ENCODE data around the gene RPS19. TPM values are rescaled to one million over a fixed set of nuclear protein-coding genes. Genes with fewer than 3 reads are reported as not detected.
"Not testable (repeated sequence)": the region's sequence is repeated elsewhere in the genome, so short reads cannot be mapped to it uniquely, and the experiment has no call there.

Gene RPS19
- total RNA-seq, 1 experiment from 2014 or later = 2,593 TPM

DNA sequence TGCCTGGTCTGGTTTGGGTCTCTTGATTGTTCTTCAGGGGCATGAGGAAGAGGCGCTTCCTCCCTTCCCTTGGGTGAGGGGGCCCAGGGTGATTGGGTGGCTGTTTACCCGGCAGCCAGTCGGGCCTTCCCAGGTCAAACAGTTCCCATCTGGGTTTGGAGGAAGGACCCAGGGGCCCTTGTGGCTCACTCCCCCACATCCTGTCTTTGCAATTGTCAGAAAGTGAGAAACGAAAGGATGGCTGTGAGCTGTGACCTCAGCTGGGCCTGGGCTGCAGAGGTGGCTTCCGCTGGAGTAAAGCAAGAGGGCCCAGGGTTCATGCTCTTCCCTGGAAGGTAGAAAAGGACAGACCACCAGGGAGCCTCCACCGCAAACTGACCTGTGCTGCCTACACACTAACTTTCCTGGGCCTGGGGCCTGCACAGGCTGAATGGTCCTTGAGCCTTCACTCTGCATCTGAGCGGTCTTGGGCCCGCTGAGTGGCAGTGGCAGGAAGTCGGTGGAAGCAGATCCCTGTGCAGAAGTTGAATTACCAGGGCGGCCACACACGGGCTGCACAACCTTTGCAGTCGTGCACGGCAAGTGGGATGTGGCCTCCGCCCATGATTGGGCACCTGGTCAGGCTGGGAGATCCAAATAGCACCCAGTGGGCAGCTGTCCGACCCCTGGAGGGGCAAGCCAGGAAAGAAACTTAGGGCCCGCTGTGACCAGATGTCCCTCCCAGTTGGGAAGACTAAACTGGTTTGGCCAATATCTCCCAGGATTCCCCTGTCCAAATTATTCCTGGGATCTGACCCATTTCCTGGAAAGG, 11.7 kb downstream of the RPS19 start:
- Histone ChIP-seq H4K20me1 (ENCODE audit: insufficient read depth) (peaks cover 62% of the 10 kb centered on the region), H2AFZ (no peak overlapping the region), H3K4me1 (replicated peaks; ENCODE audit: insufficient read depth) (peaks cover 18% of the 10 kb centered on the region), H3K79me2 (ENCODE audit: low read depth) (peaks cover 18% of the 10 kb centered on the region), H3K36me3 (ENCODE audit: low read depth) (peaks cover 35% of the 10 kb centered on the region), H3K27ac (no peak overlapping the region), H3K9me3 (ENCODE audit: insufficient read depth, low read depth) (no peaks in the 10 kb centered on the region), H3K4me2 (no peak overlapping the region), H3F3A (ENCODE audit: insufficient read depth, low read depth) (peaks cover 68% of the 10 kb centered on the region), H3K27me3 (ENCODE audit: insufficient read depth, low read depth) (no peaks in the 10 kb centered on the region), H3K4me3 (no peak overlapping the region), H3K9me2 (ENCODE audit: insufficient read depth) (no peaks in the 10 kb centered on the region)
- BruUV-seq (replicated peaks) = no TSS peak
- TF ChIP-seq EZH2 (IDR thresholded peaks at IDR 0.05; ENCODE audit: low read depth) = no peak
- TF ChIP-seq, protein P1, sequence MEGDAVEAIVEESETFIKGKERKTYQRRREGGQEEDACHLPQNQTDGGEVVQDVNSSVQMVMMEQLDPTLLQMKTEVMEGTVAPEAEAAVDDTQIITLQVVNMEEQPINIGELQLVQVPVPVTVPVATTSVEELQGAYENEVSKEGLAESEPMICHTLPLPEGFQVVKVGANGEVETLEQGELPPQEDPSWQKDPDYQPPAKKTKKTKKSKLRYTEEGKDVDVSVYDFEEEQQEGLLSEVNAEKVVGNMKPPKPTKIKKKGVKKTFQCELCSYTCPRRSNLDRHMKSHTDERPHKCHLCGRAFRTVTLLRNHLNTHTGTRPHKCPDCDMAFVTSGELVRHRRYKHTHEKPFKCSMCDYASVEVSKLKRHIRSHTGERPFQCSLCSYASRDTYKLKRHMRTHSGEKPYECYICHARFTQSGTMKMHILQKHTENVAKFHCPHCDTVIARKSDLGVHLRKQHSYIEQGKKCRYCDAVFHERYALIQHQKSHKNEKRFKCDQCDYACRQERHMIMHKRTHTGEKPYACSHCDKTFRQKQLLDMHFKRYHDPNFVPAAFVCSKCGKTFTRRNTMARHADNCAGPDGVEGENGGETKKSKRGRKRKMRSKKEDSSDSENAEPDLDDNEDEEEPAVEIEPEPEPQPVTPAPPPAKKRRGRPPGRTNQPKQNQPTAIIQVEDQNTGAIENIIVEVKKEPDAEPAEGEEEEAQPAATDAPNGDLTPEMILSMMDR (conservative IDR thresholded peaks at IDR 0.05) = no peak
- peak in 1 of 2 experiments; percentile 41 for DNase-seq
- intact Hi-C loops (cut with micrococcal nuclease; ENCODE audit: unreplicated experiment) = no loop called here
- CTCF ChIA-PET = no interaction called here
- POLR2A ChIA-PET (ENCODE audit: unreplicated experiment) = no interaction called here

DNA sequence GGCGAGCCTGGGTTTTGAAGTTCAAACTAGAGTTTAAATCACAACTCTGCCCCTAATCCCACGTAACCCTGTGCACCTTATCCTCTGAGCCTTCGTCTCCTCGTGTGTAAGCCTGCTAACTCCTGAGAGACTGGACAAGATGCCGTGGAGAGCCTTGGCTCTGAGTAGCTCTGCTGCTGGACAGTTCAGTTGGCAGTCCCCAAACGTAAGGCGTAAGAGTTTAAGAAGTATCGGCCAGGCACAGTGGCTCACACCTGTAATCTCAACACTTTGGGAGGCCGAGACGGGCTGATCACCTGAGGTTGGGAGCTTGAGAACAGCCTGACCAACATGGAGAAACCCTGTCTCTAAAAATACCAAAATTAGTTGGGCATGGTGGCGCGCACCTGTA, 12.3 kb downstream of the RPS19 start:
- CTCF ChIA-PET = no interaction called here
- no peak overlapping the region for H3K27ac ChIP-seq
- POLR2A ChIA-PET (ENCODE audit: unreplicated experiment) = interaction anchor here (0.7 kb wide), 1 partner anchor 215 kb away, joined by 6 read pairs; no protein-coding TSS in a partner anchor
- H3K27me3 ChIP-seq (ENCODE audit: insufficient read depth, low read depth) = no peaks in the 10 kb centered on the region
- H3K9me2 ChIP-seq (ENCODE audit: insufficient read depth) = no peaks in the 10 kb centered on the region
- H3K4me3 ChIP-seq = no peak overlapping the region
- H3K36me3 ChIP-seq (ENCODE audit: low read depth) = peaks cover 33% of the 10 kb centered on the region
- H4K20me1 ChIP-seq (ENCODE audit: insufficient read depth) = peaks cover 56% of the 10 kb centered on the region
- DNase-seq = no peak
- H2AFZ ChIP-seq = no peak overlapping the region
- no peak overlapping the region for H3K4me2 ChIP-seq
- H3K9me3 ChIP-seq (ENCODE audit: insufficient read depth, low read depth) = no peaks in the 10 kb centered on the region
- peaks cover 62% of the 10 kb centered on the region for H3F3A ChIP-seq (ENCODE audit: insufficient read depth, low read depth)
- H3K79me2 ChIP-seq (ENCODE audit: low read depth) = peaks cover 12% of the 10 kb centered on the region
- BruUV-seq (replicated peaks) = TSS peak; percentile 10
- intact Hi-C loops (cut with micrococcal nuclease; ENCODE audit: unreplicated experiment) = no loop called here
- TF ChIP-seq, protein P1 (conservative IDR thresholded peaks at IDR 0.05) = no peak
- TF ChIP-seq EZH2 (IDR thresholded peaks at IDR 0.05; ENCODE audit: low read depth) = no peak
- H3K4me1 ChIP-seq (replicated peaks; ENCODE audit: insufficient read depth) = peaks cover 14% of the 10 kb centered on the region

DNA sequence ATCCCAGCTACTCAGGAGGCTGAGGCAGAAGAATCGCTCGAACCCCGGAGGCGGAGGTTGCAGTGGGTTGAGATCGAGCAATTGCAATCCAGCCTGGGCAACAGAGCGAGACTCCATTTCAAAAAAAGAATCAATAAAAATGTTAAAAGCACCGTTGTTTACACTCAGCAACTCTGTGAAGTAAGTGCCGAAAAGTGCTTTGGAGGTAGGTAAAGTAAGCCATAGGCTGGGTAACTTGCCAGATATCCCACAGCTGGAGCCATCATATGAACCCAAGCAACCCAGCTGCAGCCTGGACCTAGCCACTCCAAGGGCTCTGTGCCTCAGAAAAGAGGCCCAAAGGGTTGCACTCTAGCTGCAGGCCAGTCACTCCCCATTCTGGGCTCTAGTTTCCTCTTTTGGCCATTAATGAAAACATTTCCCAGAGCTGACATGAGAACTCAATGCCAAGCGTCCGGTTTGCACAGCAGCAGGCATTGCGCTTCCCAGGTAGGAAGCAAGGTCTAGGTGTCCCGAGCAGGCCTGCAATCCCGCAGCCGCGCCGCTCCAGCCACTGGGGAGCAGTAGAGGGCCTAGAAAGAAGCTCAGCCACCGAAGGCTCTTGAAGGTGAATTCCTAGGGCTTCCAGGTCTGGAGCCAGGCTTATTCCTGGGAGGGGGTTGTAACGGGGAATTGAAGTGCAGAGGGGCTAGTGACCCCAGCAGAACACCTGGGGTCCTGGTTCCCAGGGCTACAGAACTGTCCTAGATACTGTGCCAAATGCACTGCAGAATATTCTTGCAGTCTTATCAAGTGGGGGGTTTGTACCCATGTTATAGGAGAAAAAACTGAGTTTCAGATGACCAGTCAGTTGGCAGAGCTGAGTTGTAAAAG, 13.0 kb downstream of the RPS19 start:
- Histone ChIP-seq H3K4me3 (no peak overlapping the region), H3K27ac (no peak overlapping the region), H3K9me3 (ENCODE audit: insufficient read depth, low read depth) (no peaks in the 10 kb centered on the region), H3K4me2 (no peak overlapping the region), H2AFZ (no peak overlapping the region), H3K9me2 (ENCODE audit: insufficient read depth) (no peaks in the 10 kb centered on the region), H3K79me2 (ENCODE audit: low read depth) (peaks cover 6% of the 10 kb centered on the region), H3K27me3 (ENCODE audit: insufficient read depth, low read depth) (no peaks in the 10 kb centered on the region), H3K4me1 (replicated peaks; ENCODE audit: insufficient read depth) (peaks cover 8% of the 10 kb centered on the region), H3F3A (ENCODE audit: insufficient read depth, low read depth) (peaks cover 56% of the 10 kb centered on the region), H4K20me1 (ENCODE audit: insufficient read depth) (peaks cover 50% of the 10 kb centered on the region), H3K36me3 (ENCODE audit: low read depth) (peaks cover 27% of the 10 kb centered on the region)
- peak; percentile 79 to 84 for DNase-seq
- no peak for TF ChIP-seq EZH2 (IDR thresholded peaks at IDR 0.05; ENCODE audit: low read depth)
- TF ChIP-seq, protein P1 (conservative IDR thresholded peaks at IDR 0.05) = peak; percentile 82
- no TSS peak for BruUV-seq (replicated peaks)
- POLR2A ChIA-PET (ENCODE audit: unreplicated experiment) = interaction anchor here (0.5 to 1.0 kb wide), 5 partner anchors 14 to 214 kb away, joined by 3 to 6 read pairs (median 3); no protein-coding TSS in a partner anchor
- CTCF ChIA-PET = interaction anchor here (0.8 to 1.0 kb wide), 3 partner anchors 14 to 85 kb away, joined by 3 read pairs; no protein-coding TSS in a partner anchor
- intact Hi-C loops (cut with micrococcal nuclease; ENCODE audit: unreplicated experiment) = loop anchor here (1.0 kb wide), 2 partner anchors 78 to 85 kb away; no protein-coding TSS in a partner anchor

DNA sequence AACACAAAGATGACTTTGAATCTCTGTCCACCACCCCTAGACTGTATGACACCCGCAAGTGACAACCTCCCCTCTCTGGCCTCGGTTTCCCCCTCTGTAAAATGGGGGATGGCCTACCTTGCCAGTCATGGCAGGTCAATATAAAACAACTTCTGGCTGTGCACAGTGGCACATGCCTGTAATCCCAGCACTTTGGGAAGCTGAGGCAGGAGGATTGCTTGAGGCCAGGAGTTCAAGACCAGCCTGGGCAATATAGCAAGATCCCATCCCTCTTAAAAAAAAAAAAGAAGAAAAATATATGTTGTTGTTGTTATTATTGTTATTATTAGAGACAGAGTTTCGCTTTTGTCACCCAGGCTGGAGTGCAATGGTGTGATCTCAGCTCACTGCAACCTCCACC, 15.9 kb downstream of the RPS19 start:
- H3K79me2 ChIP-seq (ENCODE audit: low read depth); H3K4me3 ChIP-seq; H2AFZ ChIP-seq; H3K4me2 ChIP-seq; H3K9me2 ChIP-seq (ENCODE audit: insufficient read depth); H3K36me3 ChIP-seq (ENCODE audit: low read depth); H3K27ac ChIP-seq; H3K9me3 ChIP-seq (ENCODE audit: insufficient read depth, low read depth); BruUV-seq (replicated peaks); POLR2A ChIA-PET (ENCODE audit: unreplicated experiment); H3K27me3 ChIP-seq (ENCODE audit: insufficient read depth, low read depth); intact Hi-C loops (cut with micrococcal nuclease; ENCODE audit: unreplicated experiment); H3K4me1 ChIP-seq (replicated peaks; ENCODE audit: insufficient read depth); DNase-seq: not testable (repeated sequence)
- Histone ChIP-seq H3F3A (ENCODE audit: insufficient read depth, low read depth) (peaks cover 26% of the 10 kb centered on the region), H4K20me1 (ENCODE audit: insufficient read depth) (peaks cover 20% of the 10 kb centered on the region)
- CTCF ChIA-PET = interaction anchor here (0.6 kb wide), 2 partner anchors 67 to 82 kb away, joined by 3 to 11 read pairs; no protein-coding TSS in a partner anchor

Measured in PC-9 (cell line).